HepG2 (cell line): ENCODE data around the gene SRXN1. TPM values are rescaled to one million over a fixed set of nuclear protein-coding genes. Genes with fewer than 3 reads are reported as not detected.
A peak's percentile ranks its signal among the peaks of the same experiment; 100 is the strongest.

Experiments used
- ATF1 ChIP-seq: IDR thresholded peaks from 2 replicates; pipeline ENCODE4 v1.6.1; 2016; ENCODE audit warnings: mild to moderate bottlenecking, control low read depth
- BRF2 ChIP-seq: sonication (generic); formaldehyde crosslinking; IDR thresholded peaks from 2 replicates; pipeline ENCODE4 v1.8.1; 2022; ENCODE audit warnings: mild to moderate bottlenecking, missing genetic modification reagents
- CAMTA2 ChIP-seq: sonication (generic); formaldehyde crosslinking; IDR thresholded peaks from 2 replicates; pipeline ENCODE4 v1.4.0; 2020; ENCODE audit warnings: mild to moderate bottlenecking, missing genetic modification reagents, borderline replicate concordance
- CREB1 ChIP-seq, 2 experiments: fragments of 450-650 bp in 1 of 2; IDR thresholded peaks; 2 replicates each; pipeline ENCODE4 v1.6.1; 2016 to 2017; ENCODE audit warnings: control low read depth in 1 of 2, mild to moderate bottlenecking in 1 of 2, missing compliant biosample characterization in 1 of 2, missing genetic modification characterization in 1 of 2
- HNRNPL ChIP-seq: fragments of 200-400 bp; formaldehyde crosslinking; IDR thresholded peaks from 2 replicates; pipeline ENCODE4 v1.6.1; 2017; ENCODE audit warnings: mild to moderate bottlenecking, low read depth, low read length
- KIAA2018 ChIP-seq: sonication (generic); formaldehyde crosslinking; IDR thresholded peaks from 2 replicates; pipeline ENCODE4 v1.5.0; 2020; ENCODE audit warnings: mild to moderate bottlenecking, missing genetic modification reagents, borderline replicate concordance
- MAFK ChIP-seq, 2 experiments: IDR thresholded peaks in 1 of 2; conservative IDR thresholded peaks in 1 of 2; 2 replicates each; pipeline ENCODE4 v1.6.1; 2011; ENCODE audit warnings: improper control_type of control experiment in 2 of 2, low read length in 2 of 2
- NFRKB ChIP-seq: fragments of 450-650 bp; IDR thresholded peaks from 2 replicates; pipeline ENCODE4 v1.6.1; 2017
- PAF1 ChIP-seq: IDR thresholded peaks from 2 replicates; pipeline ENCODE4 v1.6.1; 2016; ENCODE audit warnings: missing genetic modification reagents, missing compliant biosample characterization
- RAD21 ChIP-seq: fragments of 450-650 bp; formaldehyde crosslinking; IDR thresholded peaks from 2 replicates; pipeline ENCODE4 v1.5.0; 2020; ENCODE audit warnings: mild to moderate bottlenecking
- REL ChIP-seq: sonication (generic); formaldehyde crosslinking; conservative IDR thresholded peaks from 2 replicates; pipeline ENCODE4 v1.8.0; 2022; ENCODE audit warnings: mild to moderate bottlenecking, missing genetic modification reagents, moderate library complexity
- SMAD9 ChIP-seq: sonication (generic); formaldehyde crosslinking; IDR thresholded peaks from 2 replicates; pipeline ENCODE4 v1.5.1; 2020; ENCODE audit warnings: mild to moderate bottlenecking, missing genetic modification reagents
- TAF1 ChIP-seq: sonication (generic); formaldehyde crosslinking; IDR thresholded peaks from 2 replicates; pipeline ENCODE4 v1.4.0; 2020; ENCODE audit warnings: missing genetic modification reagents
- ZBTB46 ChIP-seq: sonication (generic); formaldehyde crosslinking; IDR thresholded peaks from 2 replicates; pipeline ENCODE4 v1.4.0; 2020; ENCODE audit warnings: mild to moderate bottlenecking, missing genetic modification reagents, borderline replicate concordance
- ZNF263 ChIP-seq: sonication (generic); formaldehyde crosslinking; IDR thresholded peaks from 2 replicates; pipeline ENCODE4 v1.4.0; 2020; ENCODE audit warnings: missing genetic modification reagents
- ZNF317 ChIP-seq: sonication (generic); formaldehyde crosslinking; IDR thresholded peaks from 2 replicates; pipeline ENCODE4 v1.5.0; 2020; ENCODE audit warnings: mild to moderate bottlenecking, missing genetic modification reagents
- ZNF331 ChIP-seq: sonication (generic); formaldehyde crosslinking; IDR thresholded peaks from 2 replicates; pipeline ENCODE4 v1.4.0; 2020; ENCODE audit warnings: missing genetic modification reagents
- ZNF558 ChIP-seq: sonication (generic); formaldehyde crosslinking; IDR thresholded peaks from 2 replicates; pipeline ENCODE4 v1.9.0; 2022; ENCODE audit warnings: mild to moderate bottlenecking, missing genetic modification reagents, borderline replicate concordance
- ZNF589 ChIP-seq: sonication (generic); formaldehyde crosslinking; conservative IDR thresholded peaks from 2 replicates; pipeline ENCODE4 v1.8.0; 2022; ENCODE audit warnings: mild to moderate bottlenecking, moderate library complexity, missing genetic modification reagents
- ZNF777 ChIP-seq: sonication (generic); formaldehyde crosslinking; IDR thresholded peaks from 2 replicates; pipeline ENCODE4 v1.4.0; 2020; ENCODE audit warnings: missing genetic modification reagents
- polyA plus RNA-seq, 8 experiments: library from polyadenylated mRNA; depleted of rRNA in 3 of 8; stranded (reverse) in 7 of 8; unstranded in 1 of 8; fragments of >200 nt; fragmentation: Illumina TruSeq in 4 of 8; extraction: Trizol in 4 of 8; gene quantifications; 2 replicates each; pipeline versions ENCODE4 v1.2.1 to v1.2.3, GENCODE V29; 2011 to 2016; ENCODE audit warnings: low read depth in 4 of 8, missing spikeins in 1 of 8, mixed read lengths in 1 of 8; ENCODE audit not compliant: insufficient read depth in 1 of 8
- total RNA-seq, 5 experiments: library from RNA; depleted of rRNA; stranded (reverse); fragments of >200 nt; fragmentation: Illumina TruSeq; extraction: Trizol; gene quantifications; 2 replicates each; pipeline ENCODE4 v1.2.3, GENCODE V29; 2016; ENCODE audit warnings: low read depth in 1 of 5

SRXN1 gene
- total and polyA plus RNA-seq, 2 of the 13 experiments (the other 11 are each of a cell fraction or from before 2014, with no cell fraction given) = 29.9 to 87.7 TPM

GRCh38 chr20:645318-646106, 7.5 kb downstream of the SRXN1 start (continued):
- TF ChIP-seq ZNF263 (CRISPR knock-in tag) (peak; percentile 87), NFRKB (no peak), CREB1 (IDR thresholded peaks at IDR 0.05) (no peak), CREB1 (CRISPR knock-in tag; IDR thresholded peaks at IDR 0.05) (no peak), RAD21 (peak; percentile 99), ZNF317 (peak; percentile 89; the same call in 1 of the 2 replicates), CAMTA2 (CRISPR knock-in tag) (peak; percentile 99), ZNF777 (CRISPR knock-in tag) (peak; percentile 55), ZNF331 (CRISPR knock-in tag) (peak; percentile 92), KIAA2018 (no peak), MAFK (conservative IDR thresholded peaks at IDR 0.05 in 1 of 2, IDR thresholded peaks at IDR 0.05 in 1 of 2; ENCODE audit: low read length in 2 of 2) (no peak; a peak in 2 of 4 replicates), SMAD9 (CRISPR knock-in tag) (0 out of 2 replicates have a peak, but pooled peaks have one; percentile 33), TAF1 (CRISPR knock-in tag) (no peak), HNRNPL (no peak), BRF2 (CRISPR knock-in tag) (peak; percentile 47; the same call in 1 of the 2 replicates), PAF1 (no peak), ATF1 (no peak), REL (CRISPR knock-in tag) (no peak), ZNF558 (CRISPR knock-in tag) (no peak), ZNF589 (CRISPR knock-in tag) (no peak), ZBTB46 (CRISPR knock-in tag) (no peak)
